HG03565 (cell line): ENCODE measurements around the gene LLCFC1.

Experiments used
- ATAC-seq: cut with Tn5 transposase; IDR thresholded peaks from one replicate; pipeline ENCODE4 v1.9.1; 2021; ENCODE audit warnings: mild to moderate bottlenecking, moderate library complexity; ENCODE audit not compliant: unreplicated experiment

Gene LLCFC1

GRCh38 chr7:142939226-142939910 lies at the start of gene LLCFC1:
TSS of gene LLCFC1 (plus strand) at chr7:142939484. CDS start at chr7:142939622, 138 bp downstream.
- ATAC-seq, result no peak

DNA sequence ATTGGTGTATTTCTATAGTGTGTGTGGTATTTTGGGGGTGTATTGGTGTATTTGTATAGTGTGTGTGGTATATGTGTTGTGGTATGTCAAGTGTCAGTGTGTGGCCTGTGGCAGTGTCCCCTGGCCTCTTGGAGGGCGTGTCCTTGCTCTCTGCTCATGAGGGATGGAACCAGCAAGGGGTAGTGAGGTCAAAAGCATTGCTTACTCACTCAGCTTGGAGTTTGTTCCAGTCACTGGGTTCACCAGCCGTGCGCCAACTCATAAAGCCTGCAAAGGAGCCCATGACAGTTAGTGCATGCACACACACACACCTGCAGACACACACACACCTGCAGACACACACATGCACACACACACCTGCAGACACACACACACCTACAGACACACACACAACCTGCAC lies 49.5 kb upstream of the LLCFC1 start:
- ATAC-seq, result no peak

- ATAC-seq, result no peak
Measured at GRCh38 chr7:142890874-142891485, 48.3 kb upstream of the LLCFC1 start.

- no peak for ATAC-seq
Measured at GRCh38 chr7:142891490-142892082, 47.7 kb upstream of the LLCFC1 start.

- no peak for ATAC-seq
Measured at GRCh38 chr7:142892951-142893350, 46.3 kb upstream of the LLCFC1 start.

DNA sequence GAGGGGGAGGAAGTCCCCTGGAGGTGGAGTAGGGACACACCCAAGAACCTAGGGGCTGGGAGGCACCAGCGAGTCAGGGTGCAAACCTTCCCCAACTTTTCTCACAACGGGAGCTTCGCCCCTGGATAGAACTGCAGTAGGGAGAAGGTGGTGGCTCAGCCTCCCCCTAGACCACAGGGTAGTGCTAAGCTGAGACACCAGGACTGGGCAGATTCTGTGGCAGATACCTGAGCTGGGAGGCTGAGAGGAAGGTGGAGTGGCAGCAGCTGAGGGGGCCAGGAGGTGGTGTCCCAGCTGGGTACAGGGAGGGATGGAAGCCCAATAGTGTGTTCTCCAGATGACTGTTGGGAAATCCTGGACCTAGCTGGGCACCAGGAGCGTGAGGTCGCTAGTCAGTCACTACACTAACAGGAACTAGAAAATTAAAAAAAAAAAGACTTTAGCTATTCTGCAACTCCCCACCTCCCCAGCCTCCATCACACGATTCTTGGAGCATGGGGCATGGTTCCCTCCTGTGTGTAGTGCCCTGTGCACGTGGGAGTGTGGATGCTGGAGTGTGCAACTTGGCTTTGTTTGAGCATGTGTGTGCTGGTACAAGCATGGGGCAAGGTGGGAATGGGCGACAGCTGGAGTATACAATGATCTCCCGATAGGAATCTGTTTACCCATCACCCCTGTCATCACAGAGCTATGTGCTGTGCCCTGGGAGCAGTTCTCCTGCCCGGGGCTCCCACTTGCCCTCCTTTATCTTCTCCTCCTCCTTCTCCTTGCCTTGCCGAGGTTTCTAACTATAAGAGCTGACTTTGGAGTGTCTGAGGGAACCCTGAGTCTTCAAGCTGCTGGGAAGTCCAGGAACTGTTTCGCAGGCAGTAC lies 44.9 kb upstream of the LLCFC1 start:
- no peak for ATAC-seq

DNA sequence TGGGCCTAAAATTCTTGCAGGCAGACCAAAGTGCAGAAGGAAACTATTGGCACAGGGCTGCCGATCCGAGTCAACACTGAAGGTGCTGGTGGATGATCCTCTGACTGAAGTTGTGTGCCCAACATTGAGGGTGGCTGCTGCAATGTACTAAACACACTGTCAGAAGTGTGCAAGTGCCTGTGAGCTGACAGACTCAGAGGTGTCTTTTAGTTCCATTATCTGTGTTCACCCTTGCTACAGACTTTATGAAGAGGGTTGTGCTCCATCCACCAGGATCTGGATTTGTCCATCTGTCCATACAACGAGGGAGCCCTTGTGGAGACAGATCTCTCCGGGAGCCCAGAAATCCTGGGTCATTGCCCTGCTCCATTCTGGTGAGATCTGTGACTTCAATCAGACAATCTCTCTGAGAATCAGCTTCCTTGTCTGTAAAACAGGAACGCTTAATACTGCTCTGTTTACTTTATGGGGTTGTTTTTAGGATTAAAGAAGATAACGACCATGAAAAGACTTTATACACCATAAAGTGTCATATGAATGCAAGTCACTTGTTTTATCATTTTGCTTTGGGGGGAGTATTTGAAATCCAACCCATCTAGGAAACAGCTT lies 44.2 kb upstream of the LLCFC1 start:
- no peak for ATAC-seq

- no peak for ATAC-seq
Measured at GRCh38 chr7:142896151-142896550, 43.1 kb upstream of the LLCFC1 start.

DNA sequence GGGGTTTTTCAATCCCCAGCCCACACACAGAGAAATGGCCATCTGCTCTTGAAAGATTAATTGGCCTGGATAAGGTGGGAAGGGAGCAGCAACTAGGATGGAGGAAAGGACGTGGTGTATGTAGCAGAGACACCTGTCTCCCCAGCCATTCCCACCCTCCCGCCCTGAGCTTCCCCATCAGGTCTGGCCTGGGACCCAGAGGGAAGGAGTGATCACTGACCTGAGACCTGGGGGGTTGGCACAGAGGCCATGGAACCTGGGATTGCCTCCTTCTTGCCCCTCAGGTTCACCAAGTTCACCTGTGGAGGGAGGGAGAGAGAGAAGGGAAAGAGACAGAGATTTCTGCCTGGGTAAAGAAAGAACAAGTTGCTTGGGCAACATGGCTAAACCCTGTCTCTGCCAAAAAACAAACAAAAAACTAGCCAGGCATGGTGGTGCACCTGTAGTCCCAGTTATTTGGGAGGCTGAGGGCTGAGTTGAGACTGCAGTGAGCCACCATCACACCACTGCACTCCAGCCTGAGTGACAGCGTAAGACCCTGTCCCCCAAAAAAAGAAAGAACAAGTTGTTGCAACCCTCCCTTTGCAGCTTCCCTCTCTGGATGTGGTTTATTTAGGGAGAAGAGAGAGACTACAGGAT lies 42.4 kb upstream of the LLCFC1 start:
- no peak for ATAC-seq

GRCh38 chr7:142897691-142898090 lies 41.6 kb upstream of the LLCFC1 start:
- no peak for ATAC-seq

DNA sequence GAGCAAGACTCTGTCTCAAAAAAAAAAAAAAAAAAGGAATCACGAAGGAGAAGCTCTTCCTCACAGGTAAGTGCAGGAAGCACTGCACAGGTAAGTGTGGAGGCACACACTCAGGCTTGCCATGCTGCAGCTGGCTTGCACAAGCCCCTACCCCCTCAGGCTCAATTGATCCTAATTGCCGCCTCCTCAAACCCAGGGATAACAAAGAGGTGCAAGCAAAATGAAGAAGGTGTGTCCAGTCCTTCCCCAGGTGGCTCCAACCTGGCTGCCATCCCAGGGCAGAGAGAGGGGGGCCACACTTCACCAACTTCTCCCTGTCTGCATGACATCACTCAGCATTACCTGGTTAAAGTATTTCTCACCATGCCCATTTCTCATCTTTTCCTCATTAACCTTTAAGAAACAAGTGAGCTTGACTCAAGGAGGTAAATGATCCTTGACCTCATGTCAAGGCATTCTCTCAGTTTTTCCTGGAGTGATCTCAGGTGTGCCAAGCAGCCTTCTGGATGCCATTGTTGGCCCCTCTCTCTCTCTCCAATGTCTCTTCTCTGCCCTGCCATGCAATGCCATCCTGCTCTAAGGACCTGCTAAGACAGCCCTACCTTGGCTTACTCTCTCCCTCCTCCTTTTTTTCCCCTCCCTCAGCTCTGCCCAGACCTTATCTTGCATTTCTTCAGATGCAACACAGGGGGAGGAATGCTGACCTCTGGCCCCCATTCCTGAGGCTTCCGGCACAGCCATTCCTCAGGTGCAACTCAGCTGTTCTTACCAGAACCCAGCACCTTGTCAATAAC lies 40.7 kb upstream of the LLCFC1 start:
- ATAC-seq, result no peak

DNA sequence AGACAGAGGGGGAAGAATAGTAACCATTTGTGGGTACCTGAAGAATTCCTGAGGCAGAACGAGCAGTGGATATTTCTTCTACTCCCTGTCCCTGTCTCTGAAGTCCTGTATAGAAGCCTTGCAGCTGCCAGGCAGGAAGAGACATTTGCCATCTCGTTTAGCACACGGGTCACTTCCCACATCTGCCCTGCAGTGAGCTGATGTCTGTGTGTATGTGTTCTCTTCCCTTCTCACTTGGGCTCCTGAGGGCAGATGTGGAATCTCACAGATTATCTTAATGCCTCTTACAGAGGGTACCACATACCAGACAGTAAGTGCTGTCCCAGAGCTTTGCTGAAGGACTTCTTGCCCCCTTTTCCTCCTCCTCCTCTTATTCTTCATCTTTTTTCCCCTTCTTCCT lies 39.6 kb upstream of the LLCFC1 start:
- ATAC-seq, result no peak

GRCh38 chr7:142901426-142902259 lies 37.6 kb upstream of the LLCFC1 start:
- ATAC-seq, result no peak

GRCh38 chr7:142904128-142904527 lies 35.2 kb upstream of the LLCFC1 start:
- ATAC-seq, result no peak

- no peak for ATAC-seq
Measured at GRCh38 chr7:142905759-142906158, 33.5 kb upstream of the LLCFC1 start.

DNA sequence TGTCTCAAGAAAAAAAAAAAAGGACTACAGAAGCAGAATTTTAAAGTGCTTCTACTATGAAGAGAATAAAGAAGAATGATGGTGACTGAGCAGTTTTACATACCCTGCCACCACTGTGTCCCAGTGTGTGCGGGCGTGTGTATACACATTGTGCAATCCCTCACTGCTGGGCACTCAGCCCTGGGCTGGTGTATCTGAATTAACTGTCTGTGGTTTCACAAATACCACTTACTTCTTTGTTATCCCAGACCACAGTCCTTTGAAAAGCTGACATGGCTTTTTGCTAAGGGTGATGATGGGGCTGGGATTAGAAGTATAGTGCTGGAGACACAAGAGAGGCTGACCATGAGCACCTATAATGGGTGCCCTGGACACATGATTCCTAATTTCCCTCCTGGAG lies 32.6 kb upstream of the LLCFC1 start:
- no peak for ATAC-seq

DNA sequence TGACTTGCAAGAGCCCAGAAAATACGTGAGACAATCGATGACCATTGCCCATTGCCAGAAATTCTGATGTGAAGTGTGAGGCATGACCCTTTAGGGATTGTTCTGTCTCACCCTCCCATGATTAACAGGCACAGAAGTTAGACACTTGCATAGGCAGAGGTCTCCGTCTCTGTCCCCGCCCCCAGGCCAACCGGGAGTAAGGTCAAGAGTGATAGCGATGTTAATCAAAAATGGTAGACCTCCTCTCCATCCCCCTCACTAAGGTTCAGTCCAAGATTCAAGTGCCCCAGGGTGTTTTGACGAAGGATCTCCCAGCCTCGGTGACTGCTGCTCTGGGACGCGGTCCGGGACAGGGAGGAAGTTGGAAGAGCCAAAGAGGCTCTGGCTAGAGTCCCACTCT lies 31.0 kb upstream of the LLCFC1 start:
- no peak for ATAC-seq

DNA sequence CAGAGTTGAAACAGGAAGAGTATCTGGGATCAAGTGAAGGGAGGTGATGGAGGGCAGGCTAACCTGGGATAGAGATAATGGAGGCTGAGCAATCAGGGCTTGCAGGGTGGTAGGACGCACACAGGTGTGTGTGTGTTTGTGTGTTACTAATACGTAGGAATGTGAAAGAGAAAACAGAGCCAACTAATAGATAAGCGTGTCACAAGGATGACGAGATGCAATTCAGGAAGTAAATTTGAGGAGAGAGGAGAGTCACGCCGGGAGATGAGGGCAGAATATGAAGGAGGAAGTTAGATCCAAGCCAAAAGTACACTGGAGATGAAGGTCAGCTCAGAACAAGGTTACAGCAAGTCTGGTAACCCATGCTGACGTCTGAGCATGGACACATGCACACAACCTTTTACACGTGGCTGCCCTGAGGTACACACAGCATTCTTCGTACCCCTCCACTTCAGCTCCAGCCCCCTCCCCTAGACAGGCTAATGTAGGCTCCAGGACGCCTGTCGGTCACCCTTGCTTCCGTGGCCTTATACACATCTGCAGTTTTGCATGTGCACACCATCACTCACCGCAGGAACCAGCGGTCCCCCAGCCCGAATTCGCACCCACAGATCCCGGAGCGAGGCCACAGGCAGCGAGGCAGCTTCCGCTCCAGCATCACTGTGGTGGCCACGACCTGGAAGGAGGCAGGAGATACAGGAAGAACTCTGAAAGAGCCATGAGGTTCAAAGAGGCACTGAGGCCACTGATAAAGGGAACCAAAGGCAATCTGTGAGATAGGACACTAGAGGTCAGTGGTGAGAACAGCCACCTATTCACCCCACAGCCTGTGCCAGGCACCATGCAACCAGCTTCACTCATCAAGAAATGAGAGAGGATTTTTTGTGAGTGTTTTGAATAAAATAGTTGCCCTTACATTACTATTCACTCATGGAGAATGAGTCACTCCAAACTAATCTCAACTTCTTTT lies 30.1 kb upstream of the LLCFC1 start:
- no peak for ATAC-seq
